Right lobe of liver (tissue), 6 donors: ENCODE data around the gene GRIK2. TPM values are rescaled to one million over a fixed set of nuclear protein-coding genes. Genes with fewer than 3 reads are reported as not detected.
"Not testable (repeated sequence)": the region's sequence is repeated elsewhere in the genome, so short reads cannot be mapped to it uniquely, and the experiment has no call there.

Experiments
- ATAC-seq, 4 donors: fragments of 200-7000 bp; cut with Tn5 transposase; one replicate each; pipeline ENCODE4 v1.9.1; 2020; ENCODE audit warnings: mild to moderate bottlenecking in 4 of 4, moderate library complexity in 4 of 4
- DNase-seq, 3 donors: peaks; one replicate each; pipeline ENCODE4 v3.0.0-alpha.2; 2020
- H3K27ac ChIP-seq, 3 donors: fragments of 200-600 bp; one replicate each; pipeline ENCODE4 v1.8.0; 2022
- H3K27me3 ChIP-seq, 2 donors: fragments of 200-600 bp; one replicate each; pipeline ENCODE4 v1.8.0; 2022
- H3K36me3 ChIP-seq, 4 donors: fragments of 200-600 bp; sonication (generic) in 1 of 4; one replicate each; pipeline versions ENCODE4 v1.5.1 to v1.8.0; 2017 to 2022; ENCODE audit warnings: control low read depth in 1 of 4
- H3K4me1 ChIP-seq, 4 donors: fragments of 200-600 bp; sonication (generic) in 1 of 4; one replicate each; pipeline versions ENCODE4 v1.5.1 to v1.8.0; 2017 to 2022; ENCODE audit warnings: control low read depth in 1 of 4
- H3K4me3 ChIP-seq, 3 donors: fragments of 200-600 bp; one replicate each; pipeline ENCODE4 v1.8.0; 2022
- H3K9me3 ChIP-seq, 4 donors: fragments of 200-600 bp; sonication (generic) in 1 of 4; one replicate each; pipeline versions ENCODE4 v1.5.1 to v1.8.0; 2017 to 2022; ENCODE audit warnings: control low read depth in 1 of 4
- POLR2A ChIP-seq: fragments of 450-650 bp; IDR thresholded peaks from one replicate; pipeline ENCODE4 v1.6.1; 2017; ENCODE audit warnings: antibody characterized with exemption, mild to moderate bottlenecking
- WGBS: methylation state at CpG from one replicate; pipeline ENCODE4 v1.1.6; 2018; ENCODE audit warnings: low coverage, low lambda C conversion rate; ENCODE audit not compliant: insufficient coverage; ENCODE audit errors: missing lambda C conversion rate; 5-methylcytosine and 5-hydroxymethylcytosine counted together
- intact Hi-C, 2 donors: fragments of 100-400 bp; cut with DNase I; formaldehyde crosslinking; loops; one replicate each; pipeline versions ENCODE4 v1.11.2 to v1.14.1; 2022
- total RNA-seq, 6 experiments: library from RNA; depleted of rRNA in 2 of 6; stranded (reverse); fragments of >200 nt in 2 of 6; fragmentation: NEBNext Ultra II Directional in 3 of 6; extraction: Animal tissue kit (Norgen Biotek cat#: 25700) in 3 of 6; gene quantifications; one replicate each; pipeline versions ENCODE4 v1.1.0 to v1.2.4, GENCODE V29; 2016 to 2023
- TF ChIP-seq, protein P1 (sequence below), 4 donors: fragments of 200-600 bp in 3 of 4; fragments of 450-650 bp in 1 of 4; IDR thresholded peaks; one replicate each; pipeline versions ENCODE4 v1.5.1 to v1.8.0; 2016 to 2022; ENCODE audit warnings: antibody characterized with exemption in 4 of 4, mild to moderate bottlenecking in 2 of 4
- donor health status: DM: no; HTN: yes; CAD: no.
- donor health status: DM: no; HTN: no; CAD: no.
- donor health status: DM: no; HTN: no; CAD: no.
- donor health status: DM: no; HTN: yes; CAD: no.
- donor health status: DM: no; HTN: yes; CAD: no.

Gene GRIK2
- total RNA-seq, 6 experiments from 2014 or later = 0.04 to 0.24 (median 0.09) TPM; not detected in 3

DNA sequence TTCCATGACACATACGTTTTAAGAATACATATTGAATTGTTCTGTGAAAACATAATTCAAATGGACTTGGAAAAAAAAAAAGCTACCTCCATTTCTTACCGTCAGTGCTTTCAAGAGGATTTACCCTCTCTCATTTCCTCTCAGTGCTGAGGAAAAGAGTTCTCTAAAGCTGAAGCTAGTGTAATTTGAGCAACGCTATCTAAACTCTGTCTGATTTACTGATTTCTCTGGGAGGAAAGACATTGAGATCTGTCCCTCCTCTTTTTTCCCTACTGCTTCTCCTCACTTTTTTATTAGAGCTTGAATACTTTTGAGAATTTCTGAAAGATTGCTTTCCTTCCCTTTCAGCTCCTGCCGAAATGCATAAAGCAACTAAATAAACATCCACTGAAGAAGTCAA is 41.2 kb upstream of the GRIK2 start:
- no peak overlapping the region for H3K27ac ChIP-seq
- intact Hi-C loops = no loop called here
- no peak for TF ChIP-seq POLR2A
- TF ChIP-seq, protein P1, sequence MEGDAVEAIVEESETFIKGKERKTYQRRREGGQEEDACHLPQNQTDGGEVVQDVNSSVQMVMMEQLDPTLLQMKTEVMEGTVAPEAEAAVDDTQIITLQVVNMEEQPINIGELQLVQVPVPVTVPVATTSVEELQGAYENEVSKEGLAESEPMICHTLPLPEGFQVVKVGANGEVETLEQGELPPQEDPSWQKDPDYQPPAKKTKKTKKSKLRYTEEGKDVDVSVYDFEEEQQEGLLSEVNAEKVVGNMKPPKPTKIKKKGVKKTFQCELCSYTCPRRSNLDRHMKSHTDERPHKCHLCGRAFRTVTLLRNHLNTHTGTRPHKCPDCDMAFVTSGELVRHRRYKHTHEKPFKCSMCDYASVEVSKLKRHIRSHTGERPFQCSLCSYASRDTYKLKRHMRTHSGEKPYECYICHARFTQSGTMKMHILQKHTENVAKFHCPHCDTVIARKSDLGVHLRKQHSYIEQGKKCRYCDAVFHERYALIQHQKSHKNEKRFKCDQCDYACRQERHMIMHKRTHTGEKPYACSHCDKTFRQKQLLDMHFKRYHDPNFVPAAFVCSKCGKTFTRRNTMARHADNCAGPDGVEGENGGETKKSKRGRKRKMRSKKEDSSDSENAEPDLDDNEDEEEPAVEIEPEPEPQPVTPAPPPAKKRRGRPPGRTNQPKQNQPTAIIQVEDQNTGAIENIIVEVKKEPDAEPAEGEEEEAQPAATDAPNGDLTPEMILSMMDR (IDR thresholded peaks at IDR 0.05) = no peak

DNA sequence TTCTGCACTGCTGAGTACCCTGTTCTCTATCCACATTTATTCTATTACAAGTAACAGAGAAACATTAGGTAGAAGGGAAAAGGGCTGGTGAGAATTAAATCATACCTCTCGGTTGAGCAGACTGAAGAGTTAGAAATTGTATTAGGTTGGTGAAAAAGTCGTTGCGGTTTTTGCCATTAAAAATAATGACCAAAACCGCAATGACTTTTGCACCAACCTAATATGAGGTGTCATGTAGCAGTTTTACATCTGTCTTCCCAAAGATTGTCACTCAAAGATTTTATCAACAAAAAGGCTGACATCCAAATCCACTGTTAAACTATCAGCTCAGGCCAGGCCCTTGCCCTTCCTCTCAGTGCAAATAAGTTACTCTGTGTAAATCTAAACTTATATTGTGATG is 28.3 kb upstream of the GRIK2 start:
- intact Hi-C loops = no loop called here
- H3K27me3 ChIP-seq = no peaks in the 10 kb centered on the region
- no peak for ATAC-seq
- H3K27ac ChIP-seq = no peak overlapping the region
- no peaks in the 10 kb centered on the region for H3K9me3 ChIP-seq
- no peaks in the 10 kb centered on the region for H3K36me3 ChIP-seq
- DNase-seq = no peak
- TF ChIP-seq POLR2A = no peak
- TF ChIP-seq, protein P1 (IDR thresholded peaks at IDR 0.05) = no peak
- no peaks in the 10 kb centered on the region for H3K4me1 ChIP-seq
- no peak overlapping the region for H3K4me3 ChIP-seq
- 35% methylated on average over 4 of the region's 4 CpGs for WGBS

More for the DNA sequence above, 41.2 kb upstream of the GRIK2 start:
- ATAC-seq = no peak
- Histone ChIP-seq H3K36me3 (no peaks in the 10 kb centered on the region), H3K4me3 (no peak overlapping the region), H3K9me3 (no peaks in the 10 kb centered on the region), H3K27me3 (no peaks in the 10 kb centered on the region), H3K4me1 (no peaks in the 10 kb centered on the region)
- 23% methylated on average over 4 of the region's 4 CpGs for WGBS
- DNase-seq = no peak

- TF ChIP-seq, protein P1 (IDR thresholded peaks at IDR 0.05) = no peak
- no peak for TF ChIP-seq POLR2A
- intact Hi-C loops = no loop called here
- WGBS = 65% methylated on average over 2 of the region's 2 CpGs
These were observed 13.6 kb upstream of the GRIK2 start for GRCh38 chr6:101379926-101380325.

DNA sequence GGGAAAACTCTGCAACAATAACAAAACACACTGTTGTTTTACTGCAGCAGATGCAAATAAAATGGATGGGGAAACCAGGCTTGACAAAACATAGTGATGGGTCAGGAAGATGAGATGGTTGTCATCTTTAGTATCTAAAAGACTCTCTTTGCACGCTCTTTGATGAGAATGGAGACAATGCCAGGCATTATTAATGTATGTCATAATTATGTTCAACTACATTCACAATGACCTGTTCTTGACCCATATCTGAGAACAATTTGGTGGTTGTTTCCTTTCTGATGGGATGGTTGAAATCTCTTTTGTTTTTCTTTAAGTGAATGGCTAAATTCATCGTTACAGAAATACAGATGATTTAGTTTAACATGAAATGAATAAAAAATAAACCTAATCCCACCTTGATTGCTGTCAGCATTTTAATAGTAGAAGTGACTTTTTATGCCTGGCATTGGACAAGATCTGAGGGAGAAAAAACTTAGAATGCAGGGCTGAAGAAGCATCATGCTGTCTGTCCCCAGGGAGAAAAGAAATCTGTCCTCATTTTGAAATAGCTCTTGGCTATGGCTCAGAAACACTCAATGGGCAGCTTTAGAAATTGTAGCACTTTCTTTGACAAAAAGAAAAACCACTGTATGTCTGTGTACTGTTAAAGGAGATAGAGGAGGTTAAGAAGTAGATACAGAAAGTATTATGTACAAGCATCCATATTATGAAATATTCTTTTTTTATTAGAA is 12.4 kb upstream of the GRIK2 start:
- intact Hi-C loops = no loop called here
- H3K4me1 ChIP-seq = no peaks in the 10 kb centered on the region
- H3K4me3 ChIP-seq = no peak overlapping the region
- 30% methylated on average over 2 of the region's 2 CpGs for whole genome bisulfite sequencing
- DNase-seq = no peak
- H3K9me3 ChIP-seq = no peaks in the 10 kb centered on the region
- TF ChIP-seq, protein P1 (IDR thresholded peaks at IDR 0.05) = no peak
- TF ChIP-seq POLR2A = no peak
- no peaks in the 10 kb centered on the region for H3K27me3 ChIP-seq
- ATAC-seq = no peak
- no peak overlapping the region for H3K27ac ChIP-seq
- no peaks in the 10 kb centered on the region for H3K36me3 ChIP-seq

More at GRCh38 chr6:101379926-101380325, 13.6 kb upstream of the GRIK2 start:
- ATAC-seq (no peak), DNase-seq (no peak)
- H3K27me3 ChIP-seq = no peaks in the 10 kb centered on the region
- H3K36me3 ChIP-seq = no peaks in the 10 kb centered on the region
- no peak overlapping the region for H3K4me3 ChIP-seq
- no peaks in the 10 kb centered on the region for H3K4me1 ChIP-seq
- H3K27ac ChIP-seq = no peak overlapping the region
- H3K9me3 ChIP-seq = no peaks in the 10 kb centered on the region

DNA sequence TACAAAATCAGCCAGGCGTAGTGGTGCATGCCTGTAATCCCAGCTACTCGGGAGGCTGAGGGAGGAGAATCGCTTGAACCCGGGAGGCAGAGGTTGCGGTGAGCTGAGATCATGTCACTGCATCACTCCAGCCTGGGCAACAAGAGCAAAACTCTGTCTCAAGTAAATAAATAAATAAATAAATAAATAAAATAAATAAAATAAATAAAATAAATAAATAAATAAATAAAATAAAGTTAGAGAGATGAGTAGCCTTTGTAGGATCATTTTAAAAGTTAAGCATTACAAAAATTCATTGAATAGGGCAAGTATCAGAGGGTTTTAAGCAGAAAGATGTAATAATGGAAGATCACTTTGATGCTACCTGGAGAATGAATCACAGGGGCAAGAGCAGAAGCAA is 9.8 kb upstream of the GRIK2 start:
- intact Hi-C loops, H3K27ac ChIP-seq, H3K9me3 ChIP-seq, H3K4me1 ChIP-seq, ATAC-seq, DNase-seq, H3K36me3 ChIP-seq, H3K4me3 ChIP-seq, H3K27me3 ChIP-seq: not testable (repeated sequence)
- WGBS = 93% methylated on average over 5 of the region's 5 CpGs
